Fibroblast of lung (primary cell): ENCODE measurements around the gene EGLN3. TPM values are rescaled to one million over a fixed set of nuclear protein-coding genes. Genes with fewer than 3 reads are reported as not detected.

ENCODE experiments used
- DNase-seq, 2 donors: peaks; one replicate each; pipeline versions ENCODE4 v3.0.0 to v3.0.0-alpha.2; 2010; ENCODE audit warnings: low read depth in 2 of 2
- H2AFZ ChIP-seq: 2 replicates; pipeline ENCODE4 v1.5.1; 2012; ENCODE audit warnings: low read length, control low read depth, inconsistent platforms
- H3K27ac ChIP-seq: 2 replicates; pipeline ENCODE4 v1.5.1; 2011; ENCODE audit warnings: low read length, control low read depth; ENCODE audit not compliant: insufficient read depth
- H3K27me3 ChIP-seq: 2 replicates; pipeline ENCODE4 v1.5.1; 2011; ENCODE audit warnings: mild to moderate bottlenecking, low read length; ENCODE audit not compliant: control insufficient read depth, insufficient read depth
- H3K36me3 ChIP-seq: 2 replicates; pipeline ENCODE4 v1.5.1; 2011; ENCODE audit warnings: low read length; ENCODE audit not compliant: control insufficient read depth, insufficient read depth
- H3K4me1 ChIP-seq: 2 replicates; pipeline ENCODE4 v1.5.1; 2011; ENCODE audit warnings: low read length; ENCODE audit not compliant: control insufficient read depth, insufficient read depth; ENCODE audit errors: extremely low read depth
- H3K4me2 ChIP-seq: 2 replicates; pipeline ENCODE4 v1.5.1; 2011; ENCODE audit warnings: low read length, control low read depth; ENCODE audit not compliant: insufficient read depth; ENCODE audit errors: extremely low read depth
- H3K4me3 ChIP-seq, 4 experiments: fragments of 200-600 bp in 1 of 4; sonication (generic) in 1 of 4; replicated peaks in 1 of 4; 2 replicates each; pipeline ENCODE4 v1.5.1; 2011 to 2016; ENCODE audit warnings: low read length in 4 of 4, low read depth in 3 of 4, mild to moderate bottlenecking in 3 of 4, control low read depth in 2 of 4, inconsistent platforms in 1 of 4, mixed read lengths in 1 of 4; ENCODE audit not compliant: insufficient read depth in 1 of 4; ENCODE audit errors: control extremely low read depth in 1 of 4
- H3K79me2 ChIP-seq: 2 replicates; pipeline ENCODE4 v1.5.1; 2012; ENCODE audit warnings: mild to moderate bottlenecking, low read length, inconsistent platforms; ENCODE audit not compliant: control insufficient read depth, insufficient read depth
- H3K9ac ChIP-seq: 2 replicates; pipeline ENCODE4 v1.5.1; 2011; ENCODE audit warnings: mild to moderate bottlenecking, low read length, control low read depth; ENCODE audit not compliant: insufficient read depth
- H3K9me3 ChIP-seq: 2 replicates; pipeline ENCODE4 v1.5.1; 2012; ENCODE audit warnings: low read depth, low read length; ENCODE audit not compliant: control insufficient read depth, insufficient read depth
- H4K20me1 ChIP-seq: 2 replicates; pipeline ENCODE4 v1.5.1; 2011; ENCODE audit warnings: low read length; ENCODE audit not compliant: control insufficient read depth, insufficient read depth; ENCODE audit errors: extremely low read depth
- EZH2 ChIP-seq: IDR thresholded peaks from 2 replicates; pipeline ENCODE4 v1.5.1; 2012; ENCODE audit warnings: low read length, control low read depth, mild to moderate bottlenecking; ENCODE audit errors: missing control alignments
- polyA plus RNA-seq, 2 donors: library from polyadenylated mRNA; depleted of rRNA in 1 of 2; stranded (reverse) in 1 of 2; unstranded in 1 of 2; fragments of >200 nt; gene quantifications; 2 replicates each; pipeline ENCODE4 v1.2.1, GENCODE V29; 2011 to 2012; ENCODE audit warnings: missing spikeins in 1 of 2
- total RNA-seq: library from RNA; depleted of rRNA; stranded (reverse); fragments of >200 nt; gene quantifications from 2 replicates; pipeline ENCODE4 v1.2.1, GENCODE V29; 2014
- TF ChIP-seq, protein P1 (sequence below), 2 donors: IDR thresholded peaks in 1 of 2; conservative IDR thresholded peaks in 1 of 2; 1 replicate in 1 of 2; 2 replicates in 1 of 2; pipeline ENCODE4 v1.5.1; 2011 to 2012; ENCODE audit warnings: low read length in 2 of 2, control low read depth in 1 of 2, inconsistent platforms in 1 of 2, low read depth in 1 of 2, mild to moderate bottlenecking in 1 of 2

Gene EGLN3
- total and polyA plus RNA-seq, 2 donors (not counting 1 experiment from before 2014, with no cell fraction given) = 0.08 to 0.66 TPM

DNA sequence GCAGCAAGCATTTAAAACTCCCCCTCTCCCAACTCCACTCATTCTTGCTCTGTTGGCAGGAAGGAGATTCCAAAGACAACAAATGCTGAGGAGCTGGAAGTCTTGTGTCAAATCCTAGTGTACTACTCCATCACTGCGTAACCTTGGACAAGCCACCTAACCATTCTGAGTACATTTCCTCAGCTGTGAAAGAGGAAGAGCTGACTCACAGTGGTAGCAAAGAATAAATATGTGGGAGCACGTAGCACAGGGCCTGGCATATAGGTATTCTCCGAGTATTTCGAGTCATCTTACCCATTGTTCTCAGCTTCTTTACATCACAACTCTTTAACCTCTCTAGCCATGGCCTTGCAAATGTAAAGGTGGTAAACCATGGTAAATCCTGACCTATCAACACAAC lies 28.7 kb downstream of the EGLN3 start:
- no peak overlapping the region for H3K4me2 ChIP-seq
- H3K4me1 ChIP-seq = no peaks in the 10 kb centered on the region
- H2AFZ ChIP-seq = no peak overlapping the region
- H3K9me3 ChIP-seq = no peaks in the 10 kb centered on the region
- H3K9ac ChIP-seq = no peak overlapping the region
- no peaks in the 10 kb centered on the region for H4K20me1 ChIP-seq
- no peak overlapping the region for H3K27ac ChIP-seq
- H3K27me3 ChIP-seq = no peaks in the 10 kb centered on the region
- H3K4me3 ChIP-seq = no peak overlapping the region
- no peaks in the 10 kb centered on the region for H3K36me3 ChIP-seq
- H3K79me2 ChIP-seq = no peaks in the 10 kb centered on the region
- DNase-seq = peak in 1 of 2 donors; percentile 56
- TF ChIP-seq EZH2 = no peak
- TF ChIP-seq, protein P1, sequence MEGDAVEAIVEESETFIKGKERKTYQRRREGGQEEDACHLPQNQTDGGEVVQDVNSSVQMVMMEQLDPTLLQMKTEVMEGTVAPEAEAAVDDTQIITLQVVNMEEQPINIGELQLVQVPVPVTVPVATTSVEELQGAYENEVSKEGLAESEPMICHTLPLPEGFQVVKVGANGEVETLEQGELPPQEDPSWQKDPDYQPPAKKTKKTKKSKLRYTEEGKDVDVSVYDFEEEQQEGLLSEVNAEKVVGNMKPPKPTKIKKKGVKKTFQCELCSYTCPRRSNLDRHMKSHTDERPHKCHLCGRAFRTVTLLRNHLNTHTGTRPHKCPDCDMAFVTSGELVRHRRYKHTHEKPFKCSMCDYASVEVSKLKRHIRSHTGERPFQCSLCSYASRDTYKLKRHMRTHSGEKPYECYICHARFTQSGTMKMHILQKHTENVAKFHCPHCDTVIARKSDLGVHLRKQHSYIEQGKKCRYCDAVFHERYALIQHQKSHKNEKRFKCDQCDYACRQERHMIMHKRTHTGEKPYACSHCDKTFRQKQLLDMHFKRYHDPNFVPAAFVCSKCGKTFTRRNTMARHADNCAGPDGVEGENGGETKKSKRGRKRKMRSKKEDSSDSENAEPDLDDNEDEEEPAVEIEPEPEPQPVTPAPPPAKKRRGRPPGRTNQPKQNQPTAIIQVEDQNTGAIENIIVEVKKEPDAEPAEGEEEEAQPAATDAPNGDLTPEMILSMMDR (conservative IDR thresholded peaks at IDR 0.05 in 1 of 2, IDR thresholded peaks at IDR 0.05 in 1 of 2; ENCODE audit: low read depth in 1 of 2, low read length in 2 of 2) = no peak

DNA sequence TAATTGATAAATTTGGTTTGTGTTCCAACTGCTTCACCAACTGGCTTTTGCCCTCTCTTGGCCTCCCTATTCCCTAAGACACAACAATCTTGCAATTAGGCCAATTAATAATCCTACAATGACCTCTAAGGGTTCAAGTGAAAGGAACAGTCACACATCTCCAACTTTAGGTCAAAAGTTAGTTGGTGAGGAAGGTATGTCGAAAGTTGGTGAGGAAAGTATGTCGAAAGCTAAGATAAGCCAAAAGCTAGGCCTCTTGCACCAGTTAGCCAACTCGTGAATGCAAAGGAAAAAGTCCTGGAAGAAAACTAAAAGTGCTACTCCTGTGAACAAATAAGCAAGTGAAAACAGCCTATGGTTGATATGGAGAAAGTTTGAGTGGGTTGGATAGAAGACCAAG lies 32.6 kb downstream of the EGLN3 start:
- no peak overlapping the region for H3K9ac ChIP-seq
- H3K4me2 ChIP-seq = no peak overlapping the region
- H3K79me2 ChIP-seq = no peaks in the 10 kb centered on the region
- no peak overlapping the region for H3K27ac ChIP-seq
- TF ChIP-seq EZH2 = no peak
- TF ChIP-seq, protein P1 (conservative IDR thresholded peaks at IDR 0.05 in 1 of 2, IDR thresholded peaks at IDR 0.05 in 1 of 2; ENCODE audit: low read depth in 1 of 2, low read length in 2 of 2) = no peak
- H2AFZ ChIP-seq = no peak overlapping the region
- H4K20me1 ChIP-seq = no peaks in the 10 kb centered on the region
- no peaks in the 10 kb centered on the region for H3K27me3 ChIP-seq
- no peaks in the 10 kb centered on the region for H3K4me1 ChIP-seq
- H3K9me3 ChIP-seq = no peaks in the 10 kb centered on the region
- DNase-seq = no peak
- no peak overlapping the region for H3K4me3 ChIP-seq
- H3K36me3 ChIP-seq = no peaks in the 10 kb centered on the region

DNA sequence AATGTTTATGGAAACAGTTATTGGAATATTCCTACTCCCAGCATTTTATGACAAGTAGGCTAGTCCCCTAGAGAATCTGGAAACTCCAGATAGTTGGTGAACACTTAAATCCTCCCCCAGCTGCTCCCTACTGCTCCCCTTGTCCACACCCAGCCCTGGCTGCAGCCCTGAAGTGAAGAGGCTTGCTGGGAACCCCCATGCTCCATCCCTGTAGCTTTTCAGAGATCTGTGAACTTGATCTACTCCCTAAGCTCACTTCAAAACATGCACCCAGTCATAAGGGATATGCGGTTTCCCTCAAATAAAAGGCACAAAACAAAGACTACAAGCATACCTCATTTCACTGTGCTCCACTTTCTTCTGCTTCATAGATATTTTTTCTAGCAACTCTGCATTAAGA lies 33.2 kb downstream of the EGLN3 start:
- H3K79me2 ChIP-seq = no peaks in the 10 kb centered on the region

More for the DNA sequence above, 33.2 kb downstream of the EGLN3 start:
- Histone ChIP-seq H3K27ac (no peak overlapping the region), H3K4me3 (no peak overlapping the region), H3K9ac (no peak overlapping the region), H3K36me3 (no peaks in the 10 kb centered on the region), H4K20me1 (no peaks in the 10 kb centered on the region), H3K4me2 (no peak overlapping the region), H2AFZ (no peak overlapping the region), H3K4me1 (no peaks in the 10 kb centered on the region), H3K9me3 (no peaks in the 10 kb centered on the region), H3K27me3 (no peaks in the 10 kb centered on the region)
- DNase-seq = no peak
- TF ChIP-seq EZH2 = no peak
- TF ChIP-seq, protein P1 (conservative IDR thresholded peaks at IDR 0.05 in 1 of 2, IDR thresholded peaks at IDR 0.05 in 1 of 2; ENCODE audit: low read depth in 1 of 2, low read length in 2 of 2) = no peak
